ENCODE results near the gene PBRM1.
"Not testable (repeated sequence)": the region's sequence is repeated elsewhere in the genome, so short reads cannot be mapped to it uniquely, and the experiment has no call there.

PBRM1 gene

GRCh38 chr3:52679811-52680210 is 5.9 kb downstream of the PBRM1 start:
- Mint-ChIP-seq H3K4me1 (peaks cover 27% of the 10 kb centered on the region), H3K4me3 (no peak overlapping the region), H3K27me3 (ENCODE audit: low read depth) (no peaks in the 10 kb centered on the region), H3K27ac (peak overlapping the region in 1 of 3 experiments; percentile 30), H3K9me3 (no peaks in the 10 kb centered on the region), H3K36me3 (ENCODE audit: low read depth) (peaks cover 56% of the 10 kb centered on the region)
- TF ChIP-seq, protein P1, sequence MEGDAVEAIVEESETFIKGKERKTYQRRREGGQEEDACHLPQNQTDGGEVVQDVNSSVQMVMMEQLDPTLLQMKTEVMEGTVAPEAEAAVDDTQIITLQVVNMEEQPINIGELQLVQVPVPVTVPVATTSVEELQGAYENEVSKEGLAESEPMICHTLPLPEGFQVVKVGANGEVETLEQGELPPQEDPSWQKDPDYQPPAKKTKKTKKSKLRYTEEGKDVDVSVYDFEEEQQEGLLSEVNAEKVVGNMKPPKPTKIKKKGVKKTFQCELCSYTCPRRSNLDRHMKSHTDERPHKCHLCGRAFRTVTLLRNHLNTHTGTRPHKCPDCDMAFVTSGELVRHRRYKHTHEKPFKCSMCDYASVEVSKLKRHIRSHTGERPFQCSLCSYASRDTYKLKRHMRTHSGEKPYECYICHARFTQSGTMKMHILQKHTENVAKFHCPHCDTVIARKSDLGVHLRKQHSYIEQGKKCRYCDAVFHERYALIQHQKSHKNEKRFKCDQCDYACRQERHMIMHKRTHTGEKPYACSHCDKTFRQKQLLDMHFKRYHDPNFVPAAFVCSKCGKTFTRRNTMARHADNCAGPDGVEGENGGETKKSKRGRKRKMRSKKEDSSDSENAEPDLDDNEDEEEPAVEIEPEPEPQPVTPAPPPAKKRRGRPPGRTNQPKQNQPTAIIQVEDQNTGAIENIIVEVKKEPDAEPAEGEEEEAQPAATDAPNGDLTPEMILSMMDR (IDR thresholded peaks at IDR 0.05; ENCODE audit: unreplicated experiment in 3 of 3) = no peak

- H3K4me1 Mint-ChIP-seq = peaks cover 21% of the 10 kb centered on the region
- no peaks in the 10 kb centered on the region for H3K27me3 Mint-ChIP-seq (ENCODE audit: low read depth)
- no peak overlapping the region for H3K27ac Mint-ChIP-seq
- H3K4me3 Mint-ChIP-seq = no peak overlapping the region
- TF ChIP-seq, protein P1 (IDR thresholded peaks at IDR 0.05; ENCODE audit: unreplicated experiment in 3 of 3) = no peak
- H3K9me3 Mint-ChIP-seq = no peaks in the 10 kb centered on the region
- peaks cover 58% of the 10 kb centered on the region for H3K36me3 Mint-ChIP-seq (ENCODE audit: low read depth)
These were observed 6.5 kb downstream of the PBRM1 start for GRCh38 chr3:52679199-52679538.

DNA sequence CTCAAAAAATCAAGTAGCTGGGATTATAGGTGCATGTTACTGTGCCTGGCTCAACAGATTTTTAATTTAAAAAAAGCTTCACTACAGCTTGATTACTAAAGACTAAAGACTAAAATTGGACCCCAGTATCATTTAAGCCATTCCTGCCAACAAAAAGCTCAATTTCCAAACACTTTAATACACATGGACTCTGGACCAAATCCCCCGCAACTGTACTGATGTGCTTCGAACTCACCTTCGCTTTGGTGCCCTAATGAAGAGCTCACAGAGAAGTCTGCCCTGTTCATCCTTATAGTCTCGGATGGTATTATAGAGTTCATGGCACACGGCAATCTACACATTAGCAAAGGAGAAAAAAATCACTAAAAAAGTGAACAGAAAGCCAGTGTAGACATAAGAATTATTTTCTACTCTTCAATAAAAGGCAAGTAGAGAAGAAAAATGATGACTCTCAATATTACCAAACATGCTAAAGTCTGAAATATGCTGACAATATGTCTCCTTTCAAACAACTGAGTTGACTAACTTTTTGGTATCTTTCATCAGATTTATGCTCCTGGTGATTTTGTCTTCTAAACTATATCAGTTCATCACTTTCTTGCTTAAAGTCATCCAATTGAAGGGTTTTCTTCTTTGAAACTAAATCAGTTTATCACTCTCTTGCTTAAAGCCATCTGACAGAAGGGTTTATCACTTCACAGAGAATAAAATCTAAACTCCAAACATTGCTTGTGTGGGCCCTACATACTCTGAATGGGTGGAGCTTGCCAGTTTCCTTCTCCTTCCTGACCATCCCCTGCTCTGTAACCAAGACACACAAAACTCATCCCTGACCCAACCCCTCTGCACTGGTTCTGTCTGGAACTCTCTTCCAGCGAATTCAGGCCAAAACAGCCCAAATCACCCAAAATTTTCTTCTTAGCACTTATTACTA is 7.2 kb downstream of the PBRM1 start:
- no peaks in the 10 kb centered on the region for H3K27me3 Mint-ChIP-seq (ENCODE audit: low read depth)
- TF ChIP-seq, protein P1 (IDR thresholded peaks at IDR 0.05; ENCODE audit: unreplicated experiment in 3 of 3) = no peak
- peaks cover 19% of the 10 kb centered on the region for H3K4me1 Mint-ChIP-seq
- no peak overlapping the region for H3K27ac Mint-ChIP-seq
- H3K9me3 Mint-ChIP-seq = no peaks in the 10 kb centered on the region
- no peak overlapping the region for H3K4me3 Mint-ChIP-seq
- H3K36me3 Mint-ChIP-seq (ENCODE audit: low read depth) = peaks cover 58% of the 10 kb centered on the region

DNA sequence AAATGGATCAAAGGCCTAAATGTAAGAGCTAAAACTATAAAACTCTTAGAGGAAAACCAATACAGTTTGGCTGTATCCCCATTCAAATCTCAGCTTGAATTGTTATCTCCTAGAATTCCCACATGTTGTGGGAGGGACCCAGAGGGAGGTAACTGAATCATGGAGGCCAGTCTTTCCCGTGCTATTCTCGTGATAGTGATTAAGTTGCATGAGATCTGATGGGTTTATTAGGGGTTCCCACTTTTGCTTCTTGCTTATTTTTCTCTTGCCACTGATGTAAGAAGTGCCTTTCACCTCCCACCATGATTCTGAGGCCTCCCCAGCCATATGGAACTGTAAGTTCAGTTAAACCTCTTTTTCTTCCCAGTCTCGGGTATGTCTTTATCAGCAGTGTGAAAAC is 9.5 kb downstream of the PBRM1 start:
- not testable (repeated sequence) for H3K4me1 Mint-ChIP-seq; H3K9me3 Mint-ChIP-seq; H3K4me3 Mint-ChIP-seq; H3K27me3 Mint-ChIP-seq (ENCODE audit: low read depth)
- Mint-ChIP-seq H3K27ac (peak overlapping the region in 1 of 3 experiments; percentile 23), H3K36me3 (ENCODE audit: low read depth) (peaks cover 71% of the 10 kb centered on the region)

DNA sequence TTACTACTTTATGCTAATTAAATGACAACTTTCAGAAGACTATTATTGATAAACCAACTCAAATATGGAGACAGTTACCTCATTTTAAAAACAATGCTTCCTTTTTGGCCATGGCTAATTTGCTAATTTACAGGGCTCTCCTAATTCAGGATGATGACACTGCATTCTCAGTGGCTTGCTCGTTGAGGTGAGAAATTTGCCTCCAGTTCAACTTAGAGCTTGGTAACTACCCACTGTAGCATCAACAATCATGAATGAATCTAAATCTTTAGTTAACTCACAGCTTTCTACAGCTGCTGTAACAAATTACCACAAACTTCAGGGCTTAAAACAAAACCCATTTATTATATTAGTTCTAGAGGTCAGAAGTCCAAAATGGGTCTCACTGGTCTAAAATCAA is 14.0 kb downstream of the PBRM1 start:
- Mint-ChIP-seq H3K27ac (no peak overlapping the region), H3K27me3 (ENCODE audit: low read depth) (no peaks in the 10 kb centered on the region), H3K36me3 (ENCODE audit: low read depth) (peaks cover 64% of the 10 kb centered on the region), H3K4me1 (no peaks in the 10 kb centered on the region), H3K9me3 (no peaks in the 10 kb centered on the region), H3K4me3 (no peak overlapping the region)
- TF ChIP-seq, protein P1 (IDR thresholded peaks at IDR 0.05; ENCODE audit: unreplicated experiment in 3 of 3) = no peak

DNA sequence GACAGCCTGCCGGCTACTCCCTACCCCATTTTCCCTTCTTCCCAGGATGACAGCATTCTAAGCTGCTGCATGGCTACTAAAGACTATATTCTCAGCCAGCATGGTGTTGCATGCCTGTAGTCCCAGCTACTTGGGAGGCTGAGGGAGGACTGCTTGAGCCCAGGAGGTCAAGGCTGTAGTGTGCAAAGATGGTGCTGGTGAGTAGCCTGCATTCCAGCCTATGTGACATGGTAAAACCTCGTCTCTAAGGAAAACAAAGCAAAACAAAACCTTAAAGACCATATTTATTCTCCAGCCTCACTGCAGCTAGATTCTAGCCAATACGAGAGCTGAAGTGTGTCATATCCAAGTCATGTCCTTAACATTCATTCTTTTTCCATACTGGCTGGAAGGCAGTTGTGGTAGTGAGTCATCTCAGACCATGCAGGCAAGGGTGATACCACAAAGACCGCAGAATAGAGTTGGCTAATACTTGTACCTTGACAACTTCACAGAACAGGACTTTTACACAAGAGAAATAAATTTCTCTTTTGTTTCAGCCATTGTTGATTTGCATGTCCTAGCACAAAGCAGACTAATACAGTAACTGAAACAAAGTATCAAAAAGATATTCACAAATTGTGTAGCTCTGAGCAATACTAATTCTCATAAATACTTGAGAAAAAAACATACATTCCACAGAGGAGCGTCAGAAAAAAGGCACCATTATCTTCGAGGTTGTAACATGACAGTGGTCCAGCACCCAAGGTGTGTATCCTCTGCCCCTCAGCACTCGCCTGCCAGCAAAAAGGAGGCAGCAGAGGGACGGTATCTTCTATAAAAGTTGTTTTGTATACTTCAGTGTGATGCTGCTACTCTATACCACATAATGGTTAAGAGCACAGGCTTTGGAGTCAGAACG is 14.8 kb downstream of the PBRM1 start:
- H3K9me3 Mint-ChIP-seq = no peaks in the 10 kb centered on the region
- TF ChIP-seq, protein P1 (IDR thresholded peaks at IDR 0.05; ENCODE audit: unreplicated experiment in 3 of 3) = no peak
- H3K4me1 Mint-ChIP-seq = no peaks in the 10 kb centered on the region
- H3K36me3 Mint-ChIP-seq (ENCODE audit: low read depth) = peaks cover 65% of the 10 kb centered on the region
- no peak overlapping the region for H3K27ac Mint-ChIP-seq
- H3K27me3 Mint-ChIP-seq (ENCODE audit: low read depth) = no peaks in the 10 kb centered on the region
- no peak overlapping the region for H3K4me3 Mint-ChIP-seq
